ENCODE measurements around the gene MBNL1.
"Not testable (repeated sequence)": the region's sequence is repeated elsewhere in the genome, so short reads cannot be mapped to it uniquely, and the experiment has no call there.

Gene MBNL1

DNA sequence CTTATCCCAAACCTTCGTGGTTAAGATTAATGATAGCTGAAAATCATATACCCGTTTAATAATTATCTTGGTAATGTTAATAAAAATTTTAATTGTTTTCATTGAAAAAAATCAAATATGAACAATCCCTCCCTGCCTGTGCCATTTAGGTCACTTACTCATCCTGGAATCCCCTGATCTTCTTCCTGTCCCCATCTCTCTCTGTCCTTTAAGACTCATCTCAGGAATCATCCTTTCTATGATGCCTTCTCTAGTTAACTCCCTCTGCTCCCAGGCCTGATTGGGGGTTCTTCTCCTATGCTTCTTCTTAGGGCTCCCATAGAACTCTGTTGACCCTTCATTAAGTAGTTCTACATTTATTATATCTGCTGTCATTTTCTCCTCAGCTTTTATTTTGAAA is 91.6 kb downstream of the MBNL1 start:
- peak overlapping the region; percentile 34 for H3K27ac Mint-ChIP-seq
- peaks cover 57% of the 10 kb centered on the region for H3K36me3 Mint-ChIP-seq (ENCODE audit: low read depth)
- H3K4me1 Mint-ChIP-seq (ENCODE audit: low read depth): peaks cover 87% of the 10 kb centered on the region
- no peak overlapping the region for H3K4me3 Mint-ChIP-seq
- no peaks in the 10 kb centered on the region for H3K27me3 Mint-ChIP-seq
- H3K9me3 Mint-ChIP-seq: no peaks in the 10 kb centered on the region

DNA sequence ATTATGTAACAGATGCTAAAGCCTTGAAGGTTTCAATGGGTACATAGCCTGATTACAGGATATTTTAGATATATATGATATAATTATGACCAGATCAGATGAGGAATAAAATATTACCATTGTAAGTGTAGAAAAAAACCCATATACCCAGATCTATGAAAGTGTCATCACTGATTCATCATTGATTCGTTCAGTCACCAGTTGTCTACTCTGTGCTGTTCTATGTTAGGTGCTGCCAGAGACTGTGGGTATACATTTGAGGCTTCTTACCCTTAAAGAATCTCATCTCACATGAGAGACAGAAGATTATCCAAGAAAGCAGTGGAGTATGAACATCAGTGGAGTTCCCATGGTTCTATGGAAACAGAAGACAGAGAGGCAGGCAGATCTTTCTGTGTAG is 92.2 kb downstream of the MBNL1 start:
- peaks cover 82% of the 10 kb centered on the region for H3K4me1 Mint-ChIP-seq (ENCODE audit: low read depth)
- no peaks in the 10 kb centered on the region for H3K9me3 Mint-ChIP-seq
- peaks cover 58% of the 10 kb centered on the region for H3K36me3 Mint-ChIP-seq (ENCODE audit: low read depth)
- no peaks in the 10 kb centered on the region for H3K27me3 Mint-ChIP-seq
- H3K27ac Mint-ChIP-seq: peak overlapping the region; percentile 64
- no peak overlapping the region for H3K4me3 Mint-ChIP-seq

DNA sequence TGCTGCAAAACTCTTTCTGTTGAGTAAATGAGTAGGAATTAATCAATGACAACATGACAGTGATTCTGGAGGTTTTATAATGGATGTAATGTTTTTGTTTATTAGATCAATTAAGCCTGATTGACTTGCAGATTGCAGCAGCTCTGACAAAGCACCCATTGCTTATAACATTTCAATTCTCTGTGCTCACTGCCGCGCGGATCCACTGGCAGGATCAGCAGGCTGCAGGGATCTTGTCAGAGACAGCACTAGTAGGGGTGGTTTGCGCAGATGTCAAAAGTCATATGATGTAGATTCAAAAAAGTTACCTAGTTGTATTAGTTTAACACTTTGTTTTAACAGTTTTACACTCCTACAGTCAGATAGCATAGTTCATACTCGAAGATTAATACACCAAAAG is 93.4 kb downstream of the MBNL1 start:
- Mint-ChIP-seq H3K4me3 (no peak overlapping the region), H3K4me1 (ENCODE audit: low read depth) (peaks cover 77% of the 10 kb centered on the region), H3K36me3 (ENCODE audit: low read depth) (peaks cover 62% of the 10 kb centered on the region), H3K27me3 (no peaks in the 10 kb centered on the region), H3K27ac (no peak overlapping the region), H3K9me3 (no peaks in the 10 kb centered on the region)

DNA sequence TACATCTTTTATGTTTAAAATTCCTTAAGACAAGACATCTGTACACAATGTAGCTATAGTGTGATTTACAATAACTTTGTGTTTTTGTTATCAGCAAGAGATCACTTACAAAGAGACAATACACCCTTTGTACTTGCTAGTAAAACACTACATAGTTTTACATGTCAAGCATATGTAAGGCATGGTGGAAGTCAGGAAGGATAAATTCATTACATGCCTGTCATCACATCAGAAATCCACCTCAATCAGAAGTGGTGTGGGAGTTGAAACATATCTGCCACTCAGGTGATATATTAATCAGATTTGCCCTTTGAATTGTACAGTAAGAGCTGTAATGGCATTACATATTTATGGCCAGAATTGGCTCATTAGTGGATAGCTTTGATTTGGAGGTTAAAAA is 95.5 kb downstream of the MBNL1 start:
- Mint-ChIP-seq H3K27ac (peak overlapping the region; percentile 46), H3K9me3 (peaks cover 3% of the 10 kb centered on the region), H3K4me1 (ENCODE audit: low read depth) (peaks cover 78% of the 10 kb centered on the region), H3K27me3 (no peaks in the 10 kb centered on the region), H3K36me3 (ENCODE audit: low read depth) (peaks cover 72% of the 10 kb centered on the region), H3K4me3 (no peak overlapping the region)

DNA sequence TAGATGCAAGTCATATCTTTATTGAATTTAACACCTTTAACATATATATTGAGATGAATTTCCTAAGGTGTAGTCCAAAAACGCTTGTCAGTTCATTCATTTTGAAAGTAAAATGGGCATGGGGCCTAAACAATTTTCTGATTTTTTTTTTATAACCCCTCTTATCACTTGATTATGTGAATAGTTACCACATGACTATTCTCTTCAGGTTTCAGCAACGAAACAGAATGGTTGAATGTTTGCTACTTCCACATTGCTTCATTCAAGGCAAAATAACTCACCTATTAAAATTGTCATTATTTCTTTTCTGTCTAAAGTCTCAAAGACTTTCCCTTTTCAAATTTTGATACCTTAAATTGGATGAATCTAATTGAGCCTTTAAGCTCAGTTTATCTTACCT is 96.4 kb downstream of the MBNL1 start:
- Mint-ChIP-seq H3K9me3 (peaks cover 3% of the 10 kb centered on the region), H3K4me3 (no peak overlapping the region), H3K27ac (no peak overlapping the region), H3K27me3 (no peaks in the 10 kb centered on the region), H3K36me3 (ENCODE audit: low read depth) (peaks cover 74% of the 10 kb centered on the region), H3K4me1 (ENCODE audit: low read depth) (peaks cover 78% of the 10 kb centered on the region)

DNA sequence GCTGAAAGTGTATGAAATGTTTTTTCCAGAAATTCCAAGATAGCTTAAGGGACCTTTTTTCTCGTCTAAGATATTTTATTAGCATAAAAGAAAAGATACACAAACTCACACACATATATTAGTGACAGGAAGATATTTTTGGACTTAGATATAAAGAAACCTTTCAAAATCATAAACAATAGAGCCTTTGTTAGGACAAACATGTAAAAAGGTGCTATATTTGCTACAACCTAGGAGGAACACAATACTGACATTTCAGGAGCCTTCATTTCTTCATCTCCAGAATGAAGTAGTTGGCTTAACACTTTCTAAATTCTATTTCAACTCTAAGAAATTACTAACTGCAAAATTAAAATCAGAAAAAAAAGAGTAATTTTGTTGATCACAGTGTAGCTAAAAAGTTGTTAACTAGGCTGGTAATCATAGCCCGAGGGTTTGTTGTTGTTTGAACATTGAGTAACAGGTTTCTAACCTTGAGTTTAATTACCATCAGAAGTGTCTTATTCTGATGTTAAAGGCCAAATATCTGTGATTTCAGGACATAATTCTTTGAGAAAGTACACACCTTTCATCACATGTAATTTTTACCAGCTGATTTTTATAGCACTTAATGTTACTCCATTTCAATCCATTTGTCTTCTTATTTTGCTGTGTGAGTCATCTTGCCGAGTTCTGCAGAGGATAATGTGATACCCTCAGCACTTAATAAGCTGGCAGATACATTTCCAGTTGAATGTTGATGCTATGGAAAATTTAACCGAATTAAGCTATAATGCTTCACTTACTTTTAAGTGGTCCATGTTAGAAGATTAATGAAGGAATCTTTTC is 97.3 kb downstream of the MBNL1 start:
- Mint-ChIP-seq H3K27ac (no peak overlapping the region), H3K36me3 (ENCODE audit: low read depth) (peaks cover 79% of the 10 kb centered on the region), H3K27me3 (no peaks in the 10 kb centered on the region), H3K4me3 (no peak overlapping the region), H3K9me3 (peaks cover 3% of the 10 kb centered on the region), H3K4me1 (ENCODE audit: low read depth) (peaks cover 81% of the 10 kb centered on the region)

DNA sequence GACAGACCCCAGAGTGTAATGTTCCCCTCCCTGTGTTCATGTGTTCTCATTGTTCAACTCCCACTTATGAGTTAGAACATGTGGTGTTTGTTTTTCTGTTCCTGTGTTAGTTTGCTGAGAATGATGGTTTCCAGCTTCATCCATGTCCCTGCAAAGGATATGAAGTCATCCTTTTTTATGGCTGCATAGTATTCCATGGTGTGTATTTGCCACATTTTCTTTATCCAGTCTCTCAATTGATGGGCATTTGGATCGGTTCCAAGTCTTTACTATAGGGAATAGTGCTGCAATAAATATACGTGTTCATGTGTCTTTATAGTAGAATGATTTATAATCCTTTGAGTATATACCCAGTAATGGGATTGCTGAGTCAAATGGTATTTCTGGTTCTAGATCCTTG is 98.5 kb downstream of the MBNL1 start:
- peaks cover 83% of the 10 kb centered on the region for H3K36me3 Mint-ChIP-seq (ENCODE audit: low read depth)
- H3K4me1 Mint-ChIP-seq (ENCODE audit: low read depth): peaks cover 81% of the 10 kb centered on the region
- not testable (repeated sequence) for H3K27me3 Mint-ChIP-seq, H3K9me3 Mint-ChIP-seq, H3K4me3 Mint-ChIP-seq
- peak overlapping the region; percentile 81 for H3K27ac Mint-ChIP-seq

DNA sequence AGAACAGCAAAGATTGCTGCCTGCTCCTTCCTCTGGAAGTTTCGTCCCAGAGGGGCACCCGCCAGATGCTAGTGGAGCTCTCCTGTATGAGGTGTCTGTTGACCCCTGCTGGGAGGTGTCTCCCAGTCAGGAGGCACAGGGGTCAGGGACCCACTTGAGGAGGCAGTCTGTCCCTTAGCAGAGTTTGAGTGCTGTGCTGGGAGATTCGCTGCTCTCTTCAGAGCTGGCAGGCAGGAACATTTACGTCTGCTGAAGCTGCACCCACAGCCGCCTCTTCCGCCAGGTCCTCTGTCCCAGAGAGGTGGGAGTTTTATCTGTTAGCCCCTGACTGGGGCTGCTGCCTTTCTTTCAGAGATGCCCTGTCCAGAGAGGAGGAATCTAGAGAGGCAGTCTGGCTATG is 103.9 kb downstream of the MBNL1 start:
- peaks cover 97% of the 10 kb centered on the region for H3K4me1 Mint-ChIP-seq (ENCODE audit: low read depth)
- H3K36me3 Mint-ChIP-seq (ENCODE audit: low read depth): peaks cover 84% of the 10 kb centered on the region
- peak overlapping the region; percentile 79 for H3K27ac Mint-ChIP-seq
- H3K4me3 Mint-ChIP-seq, H3K9me3 Mint-ChIP-seq, H3K27me3 Mint-ChIP-seq: not testable (repeated sequence)

DNA sequence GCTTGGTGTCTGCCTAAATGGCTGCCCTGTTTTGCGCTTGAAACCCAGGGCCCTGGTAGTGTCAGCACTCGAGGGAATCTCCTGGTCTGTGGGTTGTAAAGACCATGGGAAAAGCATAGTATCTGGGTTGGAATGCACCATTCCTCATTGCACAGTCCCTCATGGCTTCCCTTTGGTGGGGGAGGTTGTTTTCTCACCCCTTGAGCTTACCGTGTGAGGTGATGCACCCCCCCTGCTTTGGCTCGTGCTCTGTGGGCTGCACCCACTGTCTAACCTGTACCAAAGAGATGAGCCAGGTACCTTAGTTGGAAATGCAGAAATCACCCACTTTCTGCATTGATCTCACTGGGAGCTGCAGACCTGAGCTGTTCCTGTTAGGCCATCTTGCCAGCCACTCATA is 104.7 kb downstream of the MBNL1 start:
- peaks cover 81% of the 10 kb centered on the region for H3K36me3 Mint-ChIP-seq (ENCODE audit: low read depth)
- no peak overlapping the region for H3K4me3 Mint-ChIP-seq
- peaks cover 6% of the 10 kb centered on the region for H3K9me3 Mint-ChIP-seq
- peak overlapping the region; percentile 57 for H3K27ac Mint-ChIP-seq
- peaks cover 93% of the 10 kb centered on the region for H3K4me1 Mint-ChIP-seq (ENCODE audit: low read depth)
- no peaks in the 10 kb centered on the region for H3K27me3 Mint-ChIP-seq

DNA sequence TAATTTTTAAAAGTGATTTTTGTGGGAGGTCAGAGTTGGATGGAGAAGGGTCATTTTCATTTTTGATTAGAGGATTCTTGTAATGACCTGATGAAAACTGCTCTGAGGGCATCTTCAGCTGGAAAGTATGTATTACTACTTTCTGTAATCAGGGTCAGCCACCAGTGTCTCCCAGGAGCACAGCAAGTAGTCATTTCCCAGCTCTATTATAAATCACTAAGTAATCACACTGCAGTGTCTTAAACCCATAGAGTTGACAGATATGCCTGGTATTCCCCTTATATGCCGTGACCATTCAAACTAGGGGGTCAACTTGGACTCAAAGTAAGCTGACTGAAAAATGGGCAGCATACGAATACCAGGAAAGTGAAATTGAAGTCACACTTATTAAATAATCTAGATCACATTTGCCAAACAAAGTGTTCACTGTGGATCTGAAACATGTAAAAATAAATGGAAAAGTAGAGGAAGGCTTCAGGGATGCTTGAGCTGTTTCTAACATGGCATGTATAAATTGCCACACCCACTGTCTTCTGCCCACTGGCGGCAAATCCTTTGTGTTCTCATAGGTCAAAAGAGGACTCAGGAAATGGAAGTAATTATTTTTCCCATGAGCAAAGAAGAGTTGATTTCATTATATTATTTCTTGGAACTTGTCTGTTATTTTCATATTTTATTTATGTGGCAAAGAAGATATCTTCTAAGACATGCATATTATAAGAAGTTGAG is 105.7 kb downstream of the MBNL1 start:
- Mint-ChIP-seq H3K9me3 (peaks cover 6% of the 10 kb centered on the region), H3K27me3 (no peaks in the 10 kb centered on the region), H3K36me3 (ENCODE audit: low read depth) (peaks cover 73% of the 10 kb centered on the region), H3K27ac (peak overlapping the region; percentile 75), H3K4me3 (no peak overlapping the region), H3K4me1 (ENCODE audit: low read depth) (peaks cover 91% of the 10 kb centered on the region)

DNA sequence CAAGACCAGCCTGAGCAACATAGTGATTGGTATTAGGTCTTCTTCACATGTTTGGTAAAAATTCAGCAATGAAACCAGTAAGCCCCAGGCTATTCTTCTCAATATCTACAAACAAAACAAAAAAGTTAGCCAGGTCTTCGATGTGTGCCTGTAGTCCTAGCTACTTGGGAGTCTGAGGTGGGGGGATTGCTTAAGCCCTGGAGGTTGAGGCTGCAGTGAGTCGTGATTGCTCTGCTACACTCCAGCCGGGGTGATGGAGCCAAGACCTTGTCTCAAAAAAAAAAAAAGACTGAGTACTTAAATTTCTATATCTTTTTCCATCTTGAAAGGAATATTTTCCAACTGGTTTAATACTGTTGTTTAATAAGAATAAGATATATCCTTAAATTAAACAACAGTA is 106.8 kb downstream of the MBNL1 start:
- Mint-ChIP-seq H3K9me3 (peaks cover 6% of the 10 kb centered on the region), H3K4me1 (ENCODE audit: low read depth) (peaks cover 91% of the 10 kb centered on the region), H3K4me3 (no peak overlapping the region), H3K27ac (peak overlapping the region; percentile 23), H3K27me3 (no peaks in the 10 kb centered on the region), H3K36me3 (ENCODE audit: low read depth) (peaks cover 64% of the 10 kb centered on the region)

DNA sequence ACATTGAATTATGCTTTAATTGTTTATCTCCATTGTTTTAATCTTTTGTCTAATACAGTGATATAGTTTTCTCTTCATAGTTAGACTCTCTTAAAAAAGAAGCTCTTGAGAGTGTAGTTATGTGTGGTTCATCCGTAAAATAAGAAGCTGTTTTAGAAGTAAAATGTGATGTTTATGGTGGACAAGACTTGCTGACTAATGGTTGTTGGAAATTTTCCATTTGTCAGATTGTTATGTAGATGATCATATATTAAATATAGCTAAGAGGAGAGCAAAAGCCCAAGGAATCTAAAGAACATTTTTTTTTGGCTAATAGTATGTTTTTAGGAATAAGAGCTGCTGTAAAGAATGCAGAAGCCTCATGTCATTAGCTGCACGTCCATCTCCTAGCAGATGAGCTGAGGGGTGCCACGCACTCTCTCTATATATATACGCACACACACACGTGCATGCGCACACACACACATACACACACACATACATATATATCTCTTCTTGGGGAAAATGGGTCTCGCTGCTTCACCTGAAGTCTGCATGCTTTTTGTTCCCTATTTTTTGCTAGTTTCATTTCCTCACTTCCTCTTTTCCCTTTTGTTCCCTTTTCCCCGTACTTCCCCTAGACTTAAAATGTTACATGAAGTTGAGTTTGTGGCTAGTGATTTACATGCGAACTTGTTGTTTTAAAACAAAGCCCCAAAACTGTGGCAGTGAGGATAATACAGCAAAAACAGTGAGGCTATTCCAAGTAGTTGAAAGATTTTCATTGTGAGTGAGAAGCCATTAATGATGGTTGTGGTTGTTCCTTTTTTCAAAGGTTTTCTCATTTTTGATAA is 107.8 kb downstream of the MBNL1 start:
- peak overlapping the region; percentile 49 for H3K4me3 Mint-ChIP-seq
- peaks cover 6% of the 10 kb centered on the region for H3K9me3 Mint-ChIP-seq
- H3K36me3 Mint-ChIP-seq (ENCODE audit: low read depth): peaks cover 57% of the 10 kb centered on the region
- H3K27ac Mint-ChIP-seq: peak overlapping the region; percentile 82
- peaks cover 88% of the 10 kb centered on the region for H3K4me1 Mint-ChIP-seq (ENCODE audit: low read depth)
- no peaks in the 10 kb centered on the region for H3K27me3 Mint-ChIP-seq

DNA sequence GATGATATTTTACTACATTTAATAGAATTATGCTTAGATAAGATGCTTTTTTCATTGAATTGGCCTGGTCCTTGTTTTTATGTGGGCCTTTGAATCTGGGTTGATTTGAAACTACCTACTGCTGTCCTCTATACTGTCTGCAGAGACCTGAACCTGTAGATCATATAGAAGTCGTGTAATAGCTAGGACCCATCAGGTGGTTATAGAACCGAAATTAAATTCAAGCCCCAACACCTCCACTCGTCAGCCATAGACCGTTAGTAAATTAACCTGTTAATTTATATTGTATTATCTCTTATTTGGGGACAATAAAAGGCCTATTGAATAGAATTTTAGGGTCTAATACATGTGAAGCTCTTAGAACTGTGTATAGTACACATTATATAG is 108.4 kb downstream of the MBNL1 start:
- no peak overlapping the region for H3K4me3 Mint-ChIP-seq
- H3K27ac Mint-ChIP-seq: no peak overlapping the region
- peaks cover 88% of the 10 kb centered on the region for H3K4me1 Mint-ChIP-seq (ENCODE audit: low read depth)
- H3K36me3 Mint-ChIP-seq (ENCODE audit: low read depth): peaks cover 51% of the 10 kb centered on the region
- H3K9me3 Mint-ChIP-seq: peaks cover 3% of the 10 kb centered on the region
- no peaks in the 10 kb centered on the region for H3K27me3 Mint-ChIP-seq

DNA sequence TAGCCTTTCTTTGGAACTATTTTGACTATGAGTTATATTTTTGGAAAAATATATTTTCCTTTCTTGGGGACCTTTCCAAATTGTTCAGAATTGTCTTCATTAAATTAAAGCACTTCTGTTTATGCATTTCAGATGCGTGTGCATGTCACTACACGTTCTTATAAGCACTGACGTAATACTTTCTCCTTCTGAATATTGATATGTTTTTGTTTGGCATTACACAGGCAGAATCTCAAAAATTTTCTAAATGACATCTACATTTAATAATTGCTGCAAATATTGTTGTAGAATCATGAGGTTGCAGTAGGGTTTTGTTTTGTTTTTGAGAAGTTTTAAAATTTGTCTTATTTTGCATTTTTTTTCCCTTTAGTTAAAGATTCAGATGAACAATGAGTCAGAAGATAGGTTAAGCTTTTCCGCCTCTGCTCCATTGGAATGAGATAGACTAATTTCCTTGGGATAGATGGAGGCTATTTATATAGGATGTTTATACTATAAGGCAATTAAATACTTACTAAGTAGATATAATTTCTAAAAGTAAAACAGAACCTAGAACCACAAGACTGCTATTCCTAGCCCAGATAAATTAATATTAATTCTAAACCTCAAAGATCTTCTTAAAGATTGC is 110.8 kb downstream of the MBNL1 start:
- Mint-ChIP-seq H3K4me3 (no peak overlapping the region), H3K9me3 (no peaks in the 10 kb centered on the region), H3K27me3 (no peaks in the 10 kb centered on the region), H3K36me3 (ENCODE audit: low read depth) (peaks cover 38% of the 10 kb centered on the region), H3K27ac (peak overlapping the region; percentile 13), H3K4me1 (ENCODE audit: low read depth) (peaks cover 89% of the 10 kb centered on the region)

Data from stimulated activated naive CD8-positive, alpha-beta T cell treated with anti-CD3 and anti-CD28 coated beads, Interleukin-15, Interleukin-2, amounts not matched to agents 100 ng/mL and 50 ng/mL, for 24 hours (primary cell).